ENCODE measurements around the gene FILIP1. TPM values are rescaled to one million over a fixed set of nuclear protein-coding genes. Genes with fewer than 3 reads are reported as not detected.

The FILIP1 gene
- polyA plus RNA-seq, 3 donors from 2014 or later: not detected

GRCh38 chr6:75285283-75285639 lies 208.3 kb downstream of the FILIP1 start:
- H3K27me3 Mint-ChIP-seq (ENCODE audit: low read depth in 3 of 3): peaks cover 0 to 2% (median 0%) of the 10 kb centered on the region in 3 donors

GRCh38 chr6:75284632-75285282 lies 208.8 kb downstream of the FILIP1 start, which contains the start of gene TMEM30A:
Gene TMEM30A, minus strand, starts transcription at chr6:75284792. Its CDS starts 154 bp downstream, at chr6:75284638.
- peak; percentile 94 to 95 (median 95) for DNase-seq
- no peak within 1 kb of the TSS for H3K27ac Mint-ChIP-seq
- H3K27me3 Mint-ChIP-seq (ENCODE audit: low read depth in 3 of 3): peaks cover 0 to 2% (median 0%) of the 10 kb centered on the region in 3 donors
- H3K36me3 Mint-ChIP-seq: peaks cover 0 to 4% (median 2%) of the 10 kb centered on the region in 3 donors
- H3K4me3 Mint-ChIP-seq: no peak within 1 kb of the TSS
- peaks cover 13 to 24% of the 10 kb centered on the region in 2 donors for H3K4me1 Mint-ChIP-seq
- no peaks in the 10 kb centered on the region for H3K9me3 Mint-ChIP-seq

More at GRCh38 chr6:75285283-75285639, 208.3 kb downstream of the FILIP1 start:
- no peak for DNase-seq
- Mint-ChIP-seq H3K4me1 (peaks cover 8 to 19% of the 10 kb centered on the region in 2 donors), H3K36me3 (peaks cover 0 to 9% (median 2%) of the 10 kb centered on the region in 3 donors), H3K27ac (no peak overlapping the region), H3K4me3 (no peak overlapping the region), H3K9me3 (no peaks in the 10 kb centered on the region)

DNA sequence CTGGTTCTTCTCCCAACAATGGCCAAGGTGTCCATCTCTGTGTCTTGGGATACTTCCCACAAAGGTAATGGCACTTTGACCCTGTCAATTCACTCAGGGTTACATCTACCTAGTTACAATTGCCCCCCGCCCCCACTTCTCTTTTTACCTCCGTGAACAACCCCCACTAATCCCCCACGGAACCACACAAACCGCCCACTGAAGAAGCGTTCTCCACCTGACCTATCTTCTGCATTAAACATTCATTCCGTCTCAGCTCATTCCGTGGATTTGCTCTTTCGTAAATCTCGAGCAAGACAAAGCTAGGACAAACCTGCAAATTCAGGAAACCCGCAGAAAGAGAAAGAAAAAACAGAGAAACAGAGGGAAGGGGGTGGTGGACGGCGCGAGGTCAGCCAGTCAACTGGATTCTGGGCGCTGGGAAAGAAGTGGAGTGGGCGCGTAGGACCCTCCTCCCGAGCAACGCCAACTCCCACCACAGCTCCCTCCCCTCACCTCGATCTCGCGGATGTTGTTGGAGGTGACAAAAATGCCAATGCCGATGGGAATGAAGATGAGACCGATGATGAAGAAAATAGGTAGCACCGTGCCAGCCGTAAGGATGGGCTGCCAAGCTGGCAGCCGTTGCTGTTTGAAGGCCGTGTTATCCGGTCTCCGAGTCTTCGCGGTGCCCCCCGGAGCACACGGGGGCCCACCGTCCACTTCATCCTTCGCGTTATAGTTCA lies 209.5 kb downstream of the FILIP1 start:
- Mint-ChIP-seq H3K27ac (no peak overlapping the region), H3K36me3 (peaks cover 0 to 4% (median 2%) of the 10 kb centered on the region in 3 donors), H3K4me1 (peaks cover 19 to 28% of the 10 kb centered on the region in 2 donors), H3K27me3 (ENCODE audit: low read depth in 3 of 3) (peaks cover 0 to 2% (median 0%) of the 10 kb centered on the region in 3 donors), H3K4me3 (no peak overlapping the region), H3K9me3 (no peaks in the 10 kb centered on the region)
- peak in 1 of 3 donors; percentile 24 for DNase-seq

GRCh38 chr6:75282706-75283105 lies 210.9 kb downstream of the FILIP1 start:
- Mint-ChIP-seq H3K9me3 (no peaks in the 10 kb centered on the region), H3K4me3 (peak overlapping the region in 3 of 5 donors; percentile 40 to 48 (median 42)), H3K27me3 (ENCODE audit: low read depth in 3 of 3) (peaks cover 0 to 2% (median 0%) of the 10 kb centered on the region in 3 donors), H3K4me1 (peaks cover 32 to 38% of the 10 kb centered on the region in 2 donors), H3K36me3 (no peaks in the 10 kb centered on the region), H3K27ac (peak overlapping the region in 5 of 6 donors; percentile 18 to 82 (median 74))
- no peak for DNase-seq

- peaks cover 37% of the 10 kb centered on the region in 2 donors for H3K4me1 Mint-ChIP-seq
- DNase-seq: no peak
- H3K36me3 Mint-ChIP-seq: no peaks in the 10 kb centered on the region
- no peaks in the 10 kb centered on the region for H3K9me3 Mint-ChIP-seq
- peaks cover 0 to 2% (median 0%) of the 10 kb centered on the region in 3 donors for H3K27me3 Mint-ChIP-seq (ENCODE audit: low read depth in 3 of 3)
- H3K4me3 Mint-ChIP-seq: peak overlapping the region in 1 of 5 donors; percentile 57
- peak overlapping the region in 4 of 6 donors; percentile 40 to 78 (median 63) for H3K27ac Mint-ChIP-seq
Measured at GRCh38 chr6:75281653-75282052, 211.9 kb downstream of the FILIP1 start.

- no peak for DNase-seq
- Mint-ChIP-seq H3K4me1 (peaks cover 39 to 51% of the 10 kb centered on the region in 2 donors), H3K27me3 (ENCODE audit: low read depth in 3 of 3) (peaks cover 0 to 3% (median 0%) of the 10 kb centered on the region in 3 donors), H3K27ac (peak overlapping the region in 1 of 6 donors; percentile 19), H3K9me3 (no peaks in the 10 kb centered on the region), H3K4me3 (no peak overlapping the region), H3K36me3 (no peaks in the 10 kb centered on the region)
Measured at GRCh38 chr6:75280131-75280855, 213.3 kb downstream of the FILIP1 start.

DNA sequence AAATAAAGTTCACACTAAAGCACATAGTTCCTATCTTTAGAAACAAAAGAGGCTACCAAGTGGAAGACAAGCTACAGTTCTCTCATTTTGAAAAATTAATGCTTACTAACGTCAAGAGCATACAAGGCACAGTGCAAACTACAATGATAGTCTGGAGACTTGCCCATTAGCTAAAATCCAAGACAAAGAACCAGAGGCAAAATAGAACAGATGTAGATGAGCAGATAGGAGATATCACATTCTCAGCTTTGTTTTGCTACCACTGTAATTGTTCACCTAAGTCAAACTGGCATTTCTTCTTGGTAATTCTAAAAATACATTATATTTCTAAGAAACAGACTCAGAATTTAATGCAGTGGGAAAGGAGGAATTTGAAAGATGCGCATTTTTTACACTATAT lies 214.2 kb downstream of the FILIP1 start:
- Mint-ChIP-seq H3K4me3 (no peak overlapping the region), H3K9me3 (no peaks in the 10 kb centered on the region)

GRCh38 chr6:75278474-75279077 lies 215.0 kb downstream of the FILIP1 start:
- peaks cover 0 to 3% (median 0%) of the 10 kb centered on the region in 3 donors for H3K27me3 Mint-ChIP-seq (ENCODE audit: low read depth in 3 of 3)
- H3K36me3 Mint-ChIP-seq: peaks cover 0 to 4% (median 3%) of the 10 kb centered on the region in 3 donors
- peak overlapping the region in 1 of 5 donors; percentile 1 for H3K4me3 Mint-ChIP-seq
- H3K27ac Mint-ChIP-seq: peak overlapping the region in 4 of 6 donors; percentile 1 to 8 (median 3)
- peaks cover 50 to 68% of the 10 kb centered on the region in 2 donors for H3K4me1 Mint-ChIP-seq
- no peak for DNase-seq
- H3K9me3 Mint-ChIP-seq: no peaks in the 10 kb centered on the region

More for the DNA sequence above, 214.2 kb downstream of the FILIP1 start:
- peaks cover 0 to 3% (median 0%) of the 10 kb centered on the region in 3 donors for H3K27me3 Mint-ChIP-seq (ENCODE audit: low read depth in 3 of 3)
- peaks cover 44 to 60% of the 10 kb centered on the region in 2 donors for H3K4me1 Mint-ChIP-seq
- DNase-seq: no peak
- peaks cover 0 to 4% (median 3%) of the 10 kb centered on the region in 3 donors for H3K36me3 Mint-ChIP-seq
- peak overlapping the region in 1 of 6 donors; percentile 40 for H3K27ac Mint-ChIP-seq

GRCh38 chr6:75275067-75275466 lies 218.5 kb downstream of the FILIP1 start:
- Mint-ChIP-seq H3K36me3 (peaks cover 0 to 4% (median 3%) of the 10 kb centered on the region in 3 donors), H3K9me3 (no peaks in the 10 kb centered on the region), H3K4me3 (no peak overlapping the region), H3K4me1 (peaks cover 46 to 91% of the 10 kb centered on the region in 2 donors), H3K27me3 (ENCODE audit: low read depth in 3 of 3) (peaks cover 0 to 1% (median 0%) of the 10 kb centered on the region in 3 donors), H3K27ac (peak overlapping the region in 2 of 6 donors; percentile 1 to 13)
- no peak for DNase-seq

GRCh38 chr6:75273009-75273408 lies 220.6 kb downstream of the FILIP1 start:
- Mint-ChIP-seq H3K36me3 (peaks cover 0 to 4% (median 3%) of the 10 kb centered on the region in 3 donors), H3K4me3 (no peak overlapping the region), H3K9me3 (no peaks in the 10 kb centered on the region), H3K27me3 (ENCODE audit: low read depth in 3 of 3) (peaks cover 0 to 1% (median 0%) of the 10 kb centered on the region in 3 donors), H3K4me1 (peaks cover 46 to 89% of the 10 kb centered on the region in 2 donors), H3K27ac (peak overlapping the region in 2 of 6 donors; percentile 15 to 31)
- no peak for DNase-seq

DNA sequence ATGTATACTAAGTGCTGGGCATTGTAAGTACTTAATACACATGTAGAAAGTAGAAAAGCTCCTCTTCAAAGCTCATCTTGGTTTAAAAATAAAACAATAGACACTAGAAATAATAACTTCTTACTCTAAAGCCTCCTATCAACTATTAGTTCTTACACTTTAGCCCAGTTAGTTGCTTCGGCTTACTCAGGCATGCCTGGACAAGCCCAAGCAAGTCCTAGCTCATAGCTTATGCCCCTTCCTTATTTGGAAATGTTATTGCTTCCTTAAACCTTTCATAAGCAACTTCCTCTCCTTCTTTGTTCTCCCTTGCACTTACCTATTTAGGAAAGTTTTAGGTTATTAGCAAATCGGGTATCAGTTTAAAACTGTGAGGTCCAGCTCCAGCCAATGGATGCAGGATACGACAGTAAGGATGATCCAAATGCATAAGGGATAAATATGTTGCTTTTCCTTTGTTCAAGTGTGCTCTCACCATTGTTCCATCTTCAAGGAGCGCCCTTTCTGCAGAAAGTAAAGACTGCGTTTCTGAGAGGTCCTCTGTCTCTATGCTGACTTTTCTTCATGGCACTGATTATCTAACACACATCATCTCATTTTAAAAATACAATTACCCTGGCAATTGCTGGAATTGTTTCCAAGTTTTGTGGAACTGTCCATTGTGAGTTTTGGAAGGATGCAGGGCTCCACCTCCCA lies 221.3 kb downstream of the FILIP1 start:
- Mint-ChIP-seq H3K27me3 (ENCODE audit: low read depth in 3 of 3) (peaks cover 0 to 1% (median 0%) of the 10 kb centered on the region in 3 donors), H3K4me1 (peaks cover 53 to 94% of the 10 kb centered on the region in 2 donors), H3K36me3 (peaks cover 0 to 4% (median 3%) of the 10 kb centered on the region in 3 donors), H3K9me3 (no peaks in the 10 kb centered on the region), H3K27ac (peak overlapping the region in 2 of 6 donors; percentile 63 to 76), H3K4me3 (no peak overlapping the region)
- no peak for DNase-seq

- H3K36me3 Mint-ChIP-seq: peaks cover 0 to 2% (median 0%) of the 10 kb centered on the region in 3 donors
- peak in 1 of 3 donors; percentile 11 for DNase-seq
- H3K27me3 Mint-ChIP-seq (ENCODE audit: low read depth in 3 of 3): no peaks in the 10 kb centered on the region
- peaks cover 37 to 71% of the 10 kb centered on the region in 2 donors for H3K4me1 Mint-ChIP-seq
- H3K4me3 Mint-ChIP-seq: peak overlapping the region in 2 of 5 donors; percentile 0 to 51
- H3K27ac Mint-ChIP-seq: peak overlapping the region; percentile 20 to 89 (median 62)
- H3K9me3 Mint-ChIP-seq: no peaks in the 10 kb centered on the region
Measured at GRCh38 chr6:75268988-75269354, 224.6 kb downstream of the FILIP1 start.
